ENCODE results near the gene KCNE3. TPM values are rescaled to one million over a fixed set of nuclear protein-coding genes. Genes with fewer than 3 reads are reported as not detected.
A peak's percentile ranks its signal among the peaks of the same experiment; 100 is the strongest.

The KCNE3 gene
- total and polyA plus RNA-seq, 9 of the 15 experiments (the other 6 are each of a cell fraction or from before 2014, with no cell fraction given): 1.6 to 8.7 (median 6.2) TPM

DNA sequence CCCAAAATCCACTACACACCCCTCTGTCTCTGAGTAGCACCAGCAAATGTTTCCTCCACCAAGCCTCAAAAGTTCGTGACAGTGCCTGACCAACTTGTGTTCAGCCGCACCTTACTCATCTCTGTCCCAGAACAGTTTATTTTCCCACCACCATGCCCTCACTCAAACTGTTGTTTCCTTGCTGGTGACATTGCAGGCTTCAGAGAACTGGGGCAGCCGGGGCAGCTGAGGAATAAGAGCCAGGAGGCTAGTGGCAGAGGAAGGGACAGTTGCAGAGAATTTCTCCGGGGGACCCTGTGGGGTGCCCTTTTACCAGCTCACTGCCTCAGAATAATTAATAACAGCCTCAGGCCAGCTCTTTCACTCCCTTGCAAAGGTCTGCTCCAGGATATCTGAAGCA is 709 bp upstream of the KCNE3 start (continued):
- no peak for TF ChIP-seq TAF15 (IDR thresholded peaks at IDR 0.05; ENCODE audit: low read depth, low read length)
- no peak for TF ChIP-seq NRF1 (conservative IDR thresholded peaks at IDR 0.05 in 1 of 2, IDR thresholded peaks at IDR 0.05 in 1 of 2)
- TF ChIP-seq XRCC3 (IDR thresholded peaks at IDR 0.05): no peak
- TF ChIP-seq, protein P1, sequence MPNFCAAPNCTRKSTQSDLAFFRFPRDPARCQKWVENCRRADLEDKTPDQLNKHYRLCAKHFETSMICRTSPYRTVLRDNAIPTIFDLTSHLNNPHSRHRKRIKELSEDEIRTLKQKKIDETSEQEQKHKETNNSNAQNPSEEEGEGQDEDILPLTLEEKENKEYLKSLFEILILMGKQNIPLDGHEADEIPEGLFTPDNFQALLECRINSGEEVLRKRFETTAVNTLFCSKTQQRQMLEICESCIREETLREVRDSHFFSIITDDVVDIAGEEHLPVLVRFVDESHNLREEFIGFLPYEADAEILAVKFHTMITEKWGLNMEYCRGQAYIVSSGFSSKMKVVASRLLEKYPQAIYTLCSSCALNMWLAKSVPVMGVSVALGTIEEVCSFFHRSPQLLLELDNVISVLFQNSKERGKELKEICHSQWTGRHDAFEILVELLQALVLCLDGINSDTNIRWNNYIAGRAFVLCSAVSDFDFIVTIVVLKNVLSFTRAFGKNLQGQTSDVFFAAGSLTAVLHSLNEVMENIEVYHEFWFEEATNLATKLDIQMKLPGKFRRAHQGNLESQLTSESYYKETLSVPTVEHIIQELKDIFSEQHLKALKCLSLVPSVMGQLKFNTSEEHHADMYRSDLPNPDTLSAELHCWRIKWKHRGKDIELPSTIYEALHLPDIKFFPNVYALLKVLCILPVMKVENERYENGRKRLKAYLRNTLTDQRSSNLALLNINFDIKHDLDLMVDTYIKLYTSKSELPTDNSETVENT (CRISPR knock-in tag; IDR thresholded peaks at IDR 0.05): no peak
- no peak for TF ChIP-seq ZNF696 (CRISPR knock-in tag; conservative IDR thresholded peaks at IDR 0.05)
- no peak for TF ChIP-seq ZNF644 (tag; IDR thresholded peaks at IDR 0.05; ENCODE audit: low read depth)

DNA sequence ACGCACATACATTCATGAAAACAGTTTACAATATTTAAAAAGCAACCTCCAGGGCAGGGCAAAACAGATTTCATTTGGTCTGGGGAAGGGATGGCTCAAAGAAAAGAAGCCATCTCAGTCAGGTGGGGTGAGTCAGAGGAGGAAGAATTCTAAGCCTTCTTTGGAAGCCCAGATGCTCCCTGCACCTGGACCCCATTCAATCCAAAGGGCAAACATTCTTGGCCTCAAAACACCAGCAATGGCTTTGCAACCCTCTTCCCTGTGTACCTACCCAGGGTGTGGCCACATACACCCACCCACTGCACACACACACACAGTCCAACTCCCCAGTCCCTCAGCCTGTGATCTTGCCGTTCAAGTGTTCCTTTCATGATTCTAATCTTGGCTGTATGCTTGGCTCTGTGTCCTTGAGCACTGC is 2.0 kb downstream of the KCNE3 start:
- Histone ChIP-seq H3K36me3 (ENCODE audit: control insufficient read depth, insufficient read depth, low read length) (no peaks in the 10 kb centered on the region; the same call in 2 of the 3 replicates), H3K4me2 (ENCODE audit: insufficient read depth, low read length) (peak overlapping the region; percentile 38; the same call in 1 of the 2 replicates), H3K27me3 (ENCODE audit: control insufficient read depth in 2 of 2, insufficient read depth in 2 of 2, low read length in 2 of 2) (no peaks in the 10 kb centered on the region), H3K9me3 (replicated peaks; ENCODE audit: control insufficient read depth, insufficient read depth, low read depth, low read length) (no peaks in the 10 kb centered on the region), H4K20me1 (replicated peaks; ENCODE audit: control insufficient read depth, insufficient read depth, low read length) (no peaks in the 10 kb centered on the region), H3K9me1 (ENCODE audit: control insufficient read depth, insufficient read depth, low read length) (no peaks in the 10 kb centered on the region), H3K4me1 (replicated peaks in 1 of 2; ENCODE audit: control insufficient read depth in 2 of 2, insufficient read depth in 2 of 2, low read length in 2 of 2) (peaks cover 37 to 46% of the 10 kb centered on the region in 2 experiments), H3K27ac (ENCODE audit: extremely low read depth, low read depth, low read length) (no peak overlapping the region), H3K4me3 (no peak overlapping the region), H3K79me2 (ENCODE audit: control insufficient read depth, insufficient read depth, low read length) (0 out of 3 replicates have a peak, but pooled peaks cover 10% of the 10 kb centered on the region), H3K9ac (ENCODE audit: insufficient read depth in 1 of 2, low read depth in 2 of 2, low read length in 2 of 2) (no peak overlapping the region), H2AFZ (ENCODE audit: low read depth, low read length) (peak overlapping the region; percentile 29; the same call in 1 of the 2 replicates)
- CTCF ChIA-PET (ENCODE audit: low intra/inter-chr PET ratio): no interaction called here
- WGBS (ENCODE audit: insufficient coverage, low coverage, missing lambda C conversion rate): 18% methylated on average over 2 of the region's 2 CpGs
- intact Hi-C loops (cut with micrococcal nuclease) (no loop called here), in situ Hi-C loops (cut with MboI) (loop anchor here (10.0 kb wide), 1 partner anchor 860 kb away; no protein-coding TSS in a partner anchor)
- peak; percentile 17; the same call in 2 of the 3 replicates for ATAC-seq
- POLR2A ChIA-PET: no interaction called here
- DNase-seq (ENCODE audit: extremely low read depth in 1 of 4, low spot score in 3 of 4): peak in 2 of 4 experiments; percentile 37 to 43
- FAIRE-seq: no peak
- no TSS peak for BruUV-seq (replicated peaks)
- no peak for TF ChIP-seq TEAD4 (IDR thresholded peaks at IDR 0.05; ENCODE audit: low read length)
- TF ChIP-seq TEAD4 (CRISPR knock-in tag; IDR thresholded peaks at IDR 0.05; ENCODE audit: borderline replicate concordance): no peak
- TF ChIP-seq ZNF23 (CRISPR knock-in tag; IDR thresholded peaks at IDR 0.05): no peak
- TF ChIP-seq CTBP1 (IDR thresholded peaks at IDR 0.05; ENCODE audit: borderline replicate concordance): peak; percentile 62; the same call in 1 of the 2 replicates
- 0 out of 2 replicates have a peak, but pooled peaks have one; percentile 49 for TF ChIP-seq TCF7 (IDR thresholded peaks at IDR 0.05; ENCODE audit: borderline replicate concordance)
- TF ChIP-seq, protein P2, sequence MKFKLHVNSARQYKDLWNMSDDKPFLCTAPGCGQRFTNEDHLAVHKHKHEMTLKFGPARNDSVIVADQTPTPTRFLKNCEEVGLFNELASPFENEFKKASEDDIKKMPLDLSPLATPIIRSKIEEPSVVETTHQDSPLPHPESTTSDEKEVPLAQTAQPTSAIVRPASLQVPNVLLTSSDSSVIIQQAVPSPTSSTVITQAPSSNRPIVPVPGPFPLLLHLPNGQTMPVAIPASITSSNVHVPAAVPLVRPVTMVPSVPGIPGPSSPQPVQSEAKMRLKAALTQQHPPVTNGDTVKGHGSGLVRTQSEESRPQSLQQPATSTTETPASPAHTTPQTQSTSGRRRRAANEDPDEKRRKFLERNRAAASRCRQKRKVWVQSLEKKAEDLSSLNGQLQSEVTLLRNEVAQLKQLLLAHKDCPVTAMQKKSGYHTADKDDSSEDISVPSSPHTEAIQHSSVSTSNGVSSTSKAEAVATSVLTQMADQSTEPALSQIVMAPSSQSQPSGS (CRISPR knock-in tag; IDR thresholded peaks at IDR 0.05): no peak
- TF ChIP-seq SNIP1 (IDR thresholded peaks at IDR 0.05; ENCODE audit: low read depth): no peak
- TF ChIP-seq EGR1 (conservative IDR thresholded peaks at IDR 0.05): peak; percentile 47
- TF ChIP-seq NR1H2 (CRISPR knock-in tag; IDR thresholded peaks at IDR 0.05): no peak
- TF ChIP-seq, protein P3, sequence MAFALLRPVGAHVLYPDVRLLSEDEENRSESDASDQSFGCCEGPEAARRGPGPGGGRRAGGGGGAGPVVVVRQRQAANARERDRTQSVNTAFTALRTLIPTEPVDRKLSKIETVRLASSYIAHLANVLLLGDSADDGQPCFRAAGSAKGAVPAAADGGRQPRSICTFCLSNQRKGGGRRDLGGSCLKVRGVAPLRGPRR (CRISPR knock-in tag; IDR thresholded peaks at IDR 0.05): no peak
- 0 out of 2 replicates have a peak, but pooled peaks have one; percentile 27 for TF ChIP-seq GATA2 (CRISPR knock-in tag; IDR thresholded peaks at IDR 0.05)
- TF ChIP-seq NCOA2 (IDR thresholded peaks at IDR 0.05; ENCODE audit: partially characterized antibody in 2 of 2): no peak
- no peak for TF ChIP-seq FOXA3 (CRISPR knock-in tag; conservative IDR thresholded peaks at IDR 0.05 in 1 of 2, IDR thresholded peaks at IDR 0.05 in 1 of 2)
